Mucosa of rectum (tissue), 2 donors: ENCODE data around the gene ZBTB5.

Source experiments
- H3K27ac ChIP-seq, 2 donors: one replicate each; pipeline ENCODE4 v1.7.0; 2013; ENCODE audit warnings: inconsistent platforms in 2 of 2, low read depth in 2 of 2, low read length in 2 of 2
- H3K27me3 ChIP-seq, 2 donors: one replicate each; pipeline ENCODE4 v1.7.0; 2013; ENCODE audit warnings: low read length in 2 of 2; ENCODE audit not compliant: control insufficient read depth in 2 of 2, insufficient read depth in 2 of 2
- H3K36me3 ChIP-seq, 2 donors: one replicate each; pipeline ENCODE4 v1.7.0; 2013; ENCODE audit warnings: low read length in 2 of 2; ENCODE audit not compliant: control insufficient read depth in 2 of 2, insufficient read depth in 2 of 2
- H3K4me1 ChIP-seq, 2 donors: one replicate each; pipeline ENCODE4 v1.7.0; 2013; ENCODE audit warnings: low read length in 2 of 2, mild to moderate bottlenecking in 1 of 2; ENCODE audit not compliant: control insufficient read depth in 2 of 2, insufficient read depth in 2 of 2
- H3K4me3 ChIP-seq, 2 donors: one replicate each; pipeline ENCODE4 v1.7.0; 2013; ENCODE audit warnings: low read length in 2 of 2
- H3K9ac ChIP-seq, 2 donors: one replicate each; pipeline ENCODE4 v1.7.0; 2013; ENCODE audit warnings: low read length in 2 of 2, low read depth in 1 of 2, mild to moderate bottlenecking in 1 of 2
- H3K9me3 ChIP-seq, 2 donors: one replicate each; pipeline ENCODE4 v1.7.0; 2013; ENCODE audit warnings: low read length in 2 of 2; ENCODE audit not compliant: control insufficient read depth in 2 of 2
- donor health status: healthy.
- donor health status: Normal muscosa, but diverticular disease.

ZBTB5 gene

DNA sequence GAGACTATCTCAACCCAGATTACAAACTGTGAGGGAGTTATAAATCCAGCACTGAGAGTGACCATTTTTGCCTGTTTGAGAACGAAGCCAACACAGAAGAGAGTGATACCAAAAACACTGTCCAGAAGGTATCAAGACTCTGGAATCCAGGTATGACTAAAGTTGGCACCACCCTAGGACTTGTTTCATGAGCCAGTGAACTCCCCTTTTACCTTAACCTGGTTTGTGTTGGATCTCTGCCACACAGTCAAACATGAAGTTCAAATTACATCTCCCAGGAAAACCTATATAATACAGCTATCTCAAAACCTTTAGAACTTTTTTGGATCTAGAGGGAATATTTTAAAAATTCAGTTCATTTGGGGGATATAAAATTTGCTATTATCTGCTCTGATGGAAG lies 11.4 kb downstream of the ZBTB5 start:
- Histone ChIP-seq H3K4me3 (no peak overlapping the region), H3K27ac (no peak overlapping the region), H3K9ac (no peak overlapping the region), H3K36me3 (no peaks in the 10 kb centered on the region), H3K4me1 (peaks cover 3 to 15% of the 10 kb centered on the region in 2 donors), H3K9me3 (no peaks in the 10 kb centered on the region), H3K27me3 (no peaks in the 10 kb centered on the region)

DNA sequence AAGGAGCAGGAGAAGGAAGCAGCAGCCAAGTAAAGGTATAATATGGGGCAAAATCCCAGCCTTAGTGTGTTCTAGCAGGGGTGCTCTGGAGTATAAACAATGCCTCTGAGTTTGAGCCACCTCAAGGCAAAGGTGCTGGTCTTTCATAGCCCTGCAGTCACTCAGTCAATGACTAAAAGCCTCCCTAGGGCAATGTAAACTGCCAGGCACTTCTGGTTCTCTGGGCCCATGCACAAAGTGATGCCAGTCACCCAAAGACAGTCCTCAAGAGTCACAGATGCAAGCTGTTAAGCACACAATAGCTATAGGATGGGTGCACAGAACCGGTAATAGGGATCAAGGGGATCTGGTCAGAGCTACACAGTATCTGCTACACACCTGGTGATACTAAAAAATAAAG lies 12.6 kb downstream of the ZBTB5 start:
- peaks cover 3 to 15% of the 10 kb centered on the region in 2 donors for H3K4me1 ChIP-seq

DNA sequence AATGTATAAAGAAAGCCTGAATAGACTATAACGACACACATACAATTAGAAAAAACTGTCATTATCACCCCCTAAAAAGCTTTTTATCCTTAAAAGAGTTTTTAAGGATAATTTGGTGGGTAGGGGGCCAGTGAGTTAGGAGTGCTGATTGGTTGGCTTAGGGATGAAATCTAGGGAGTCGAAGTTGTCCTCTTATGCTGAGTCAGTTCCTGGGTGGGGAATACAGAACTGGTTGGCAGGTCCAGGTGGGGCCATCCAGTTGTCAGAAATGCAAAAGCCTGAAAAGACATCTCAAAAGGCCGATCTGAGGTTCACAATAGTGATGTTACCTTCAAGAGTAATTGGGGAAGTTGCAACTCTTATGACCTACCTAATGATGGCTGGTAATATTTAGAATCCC lies 13.6 kb downstream of the ZBTB5 start:
- H3K4me1 ChIP-seq, result peaks cover 3 to 15% of the 10 kb centered on the region in 2 donors
- H3K36me3 ChIP-seq, result no peaks in the 10 kb centered on the region
- no peak overlapping the region for H3K4me3 ChIP-seq
- no peaks in the 10 kb centered on the region for H3K9me3 ChIP-seq
- H3K27me3 ChIP-seq, result no peaks in the 10 kb centered on the region
- H3K27ac ChIP-seq, result no peak overlapping the region
- H3K9ac ChIP-seq, result no peak overlapping the region

More for the DNA sequence above, 12.6 kb downstream of the ZBTB5 start:
- Histone ChIP-seq H3K36me3 (no peaks in the 10 kb centered on the region), H3K9me3 (no peaks in the 10 kb centered on the region), H3K27me3 (no peaks in the 10 kb centered on the region), H3K9ac (no peak overlapping the region), H3K4me3 (no peak overlapping the region), H3K27ac (no peak overlapping the region)

DNA sequence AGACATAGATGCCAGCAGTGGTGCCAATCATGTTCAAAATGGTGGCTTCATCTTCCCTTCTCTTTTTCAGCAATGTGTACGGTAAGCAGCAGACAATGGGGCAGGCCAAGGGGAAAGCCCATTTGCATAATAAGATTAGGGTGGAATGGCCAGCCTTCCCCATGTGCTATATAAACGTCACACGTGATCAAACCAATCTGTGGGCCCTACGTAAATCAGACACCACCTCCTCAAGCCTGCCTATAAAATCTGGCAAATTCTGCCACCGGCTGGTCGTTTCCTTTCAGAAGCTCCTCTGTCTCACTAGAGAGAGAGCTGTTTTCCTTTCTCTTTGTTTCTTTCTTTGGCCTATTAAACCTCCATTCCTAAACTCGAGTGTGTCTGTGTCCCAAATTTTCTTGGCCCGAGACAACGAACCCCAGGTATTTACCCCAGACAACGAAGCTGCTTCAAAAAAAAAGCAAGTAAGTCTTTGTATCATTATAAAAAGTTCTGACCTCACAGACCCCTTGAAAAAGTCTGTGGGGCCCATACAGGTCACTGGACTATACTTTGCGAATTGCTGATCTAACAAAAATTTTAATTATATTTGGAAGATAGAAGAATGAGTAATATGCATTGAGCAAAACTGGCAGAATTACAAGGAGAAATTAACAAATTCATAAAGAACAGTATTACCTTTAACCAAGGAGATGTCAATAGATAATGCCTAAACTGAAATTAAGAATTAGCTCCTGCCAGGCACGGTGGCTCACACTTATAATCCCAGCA lies 15.2 kb downstream of the ZBTB5 start:
- H3K27me3 ChIP-seq, result no peaks in the 10 kb centered on the region
- H3K36me3 ChIP-seq, result no peaks in the 10 kb centered on the region
- H3K4me3 ChIP-seq, result no peak overlapping the region
- H3K4me1 ChIP-seq, result peaks cover 3 to 14% of the 10 kb centered on the region in 2 donors
- no peaks in the 10 kb centered on the region for H3K9me3 ChIP-seq
- H3K27ac ChIP-seq, result no peak overlapping the region
- no peak overlapping the region for H3K9ac ChIP-seq

DNA sequence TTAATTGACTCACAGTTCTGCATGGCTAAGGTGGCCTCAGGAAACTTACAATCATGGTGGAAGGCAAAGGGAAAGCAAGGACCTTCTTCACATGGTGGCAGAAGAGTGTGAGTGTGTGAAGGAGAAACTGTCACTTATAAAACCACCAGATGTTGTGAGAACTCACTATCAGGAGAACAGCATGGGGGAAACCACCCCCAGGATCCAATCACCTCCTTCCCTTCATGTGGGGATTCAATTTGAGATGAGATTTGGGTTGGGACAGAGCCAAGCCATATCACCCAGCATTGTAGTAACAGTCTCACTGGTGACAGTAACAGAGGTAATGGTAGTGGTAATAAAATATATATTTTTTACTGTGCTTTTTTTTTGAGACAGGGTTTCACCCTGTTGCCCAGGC lies 18.1 kb downstream of the ZBTB5 start:
- H3K9me3 ChIP-seq, result no peaks in the 10 kb centered on the region
- H3K27ac ChIP-seq, result no peak overlapping the region
- H3K9ac ChIP-seq, result no peak overlapping the region
- H3K27me3 ChIP-seq, result no peaks in the 10 kb centered on the region
- H3K36me3 ChIP-seq, result peaks cover 6 to 7% of the 10 kb centered on the region in 2 donors
- peaks cover 0 to 5% of the 10 kb centered on the region in 2 donors for H3K4me1 ChIP-seq
- H3K4me3 ChIP-seq, result no peak overlapping the region

DNA sequence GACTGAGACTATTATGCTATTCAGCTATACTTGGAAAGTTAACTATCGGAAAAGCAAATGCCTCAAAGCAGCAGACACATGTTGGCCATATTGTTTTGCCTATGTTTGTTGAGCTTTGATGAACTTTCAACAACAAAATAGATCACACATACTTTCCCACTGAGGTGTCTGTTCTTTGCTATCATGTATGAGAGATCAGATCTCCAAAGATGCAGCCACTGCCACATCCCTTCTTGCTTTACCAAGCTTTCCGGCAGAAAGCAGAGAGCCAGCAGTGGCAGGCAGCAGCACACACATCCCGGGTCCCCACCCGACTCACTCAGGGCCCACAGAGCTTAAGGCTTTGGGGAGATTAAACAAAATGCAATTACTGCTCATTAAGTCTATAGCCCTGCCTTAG lies 18.8 kb downstream of the ZBTB5 start:
- Histone ChIP-seq H3K4me1 (peaks cover 0 to 5% of the 10 kb centered on the region in 2 donors), H3K27ac (no peak overlapping the region), H3K27me3 (no peaks in the 10 kb centered on the region), H3K36me3 (peaks cover 13 to 14% of the 10 kb centered on the region in 2 donors), H3K4me3 (no peak overlapping the region), H3K9ac (no peak overlapping the region), H3K9me3 (no peaks in the 10 kb centered on the region)

DNA sequence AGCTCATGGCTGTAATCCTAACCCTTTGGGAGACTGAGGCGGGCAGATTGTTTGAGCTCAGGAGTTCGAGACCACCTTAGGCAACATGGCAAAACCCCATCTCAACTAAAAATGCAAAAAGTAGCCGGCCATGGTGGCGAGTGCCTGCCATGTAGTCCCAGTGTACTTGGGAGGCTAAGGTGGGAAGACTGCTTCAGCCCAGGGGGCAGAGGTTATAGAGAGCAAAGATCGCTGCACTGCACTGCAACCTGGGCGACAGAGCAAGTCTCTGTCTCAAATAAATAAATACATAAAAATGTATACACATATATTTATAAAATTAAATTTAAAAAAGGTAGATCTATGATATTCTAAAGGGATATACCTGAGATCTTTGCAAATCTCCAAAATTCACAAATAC lies 19.4 kb downstream of the ZBTB5 start:
- H3K4me3 ChIP-seq, result no peak overlapping the region
- peaks cover 19% of the 10 kb centered on the region in 2 donors for H3K36me3 ChIP-seq
- H3K9me3 ChIP-seq, result no peaks in the 10 kb centered on the region
- no peak overlapping the region for H3K27ac ChIP-seq
- peaks cover 0 to 5% of the 10 kb centered on the region in 2 donors for H3K4me1 ChIP-seq
- H3K27me3 ChIP-seq, result no peaks in the 10 kb centered on the region
- H3K9ac ChIP-seq, result no peak overlapping the region

DNA sequence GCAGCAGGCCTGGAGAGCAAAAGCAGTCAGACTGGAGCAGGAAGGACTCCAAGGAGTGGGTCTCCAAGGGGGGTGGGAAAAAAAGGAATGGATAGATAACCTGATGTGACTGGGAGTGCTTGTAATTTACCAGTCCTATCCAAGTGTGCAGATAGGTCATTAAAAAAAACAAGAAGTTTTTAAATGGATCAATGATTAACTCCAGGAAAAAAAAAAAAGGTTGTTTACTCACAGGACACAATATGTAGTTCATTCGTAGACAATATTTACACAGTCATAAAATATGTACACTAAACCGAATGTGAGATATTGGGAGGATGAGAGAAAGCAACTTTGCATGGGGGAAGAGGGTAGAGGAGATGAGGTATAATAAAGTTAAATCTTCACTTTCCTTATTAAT lies 20.4 kb downstream of the ZBTB5 start:
- Histone ChIP-seq H3K27ac (no peak overlapping the region), H3K27me3 (no peaks in the 10 kb centered on the region), H3K36me3 (peaks cover 27% of the 10 kb centered on the region in 2 donors), H3K4me1 (peaks cover 0 to 5% of the 10 kb centered on the region in 2 donors), H3K9me3 (no peaks in the 10 kb centered on the region), H3K4me3 (no peak overlapping the region), H3K9ac (no peak overlapping the region)

DNA sequence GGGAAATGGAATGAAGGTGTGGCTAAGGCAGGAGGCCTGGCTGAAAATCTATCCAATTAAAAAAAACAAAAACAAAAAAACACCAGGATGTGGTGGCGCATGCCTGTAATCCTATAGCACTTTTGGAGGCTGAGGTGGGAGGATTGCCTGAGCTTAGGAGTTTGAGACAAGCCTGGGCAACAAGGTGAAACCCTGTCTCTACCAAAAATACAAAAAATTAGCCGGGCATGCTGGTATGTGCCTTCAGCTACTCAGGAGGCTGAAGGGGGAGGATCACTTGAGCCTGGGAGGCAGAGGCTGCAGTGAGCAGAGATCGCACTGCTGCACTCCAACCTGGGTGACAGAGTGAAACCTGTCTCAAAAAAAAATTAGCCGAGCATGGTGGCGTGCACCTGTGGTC lies 21.7 kb downstream of the ZBTB5 start:
- Histone ChIP-seq H3K36me3 (peaks cover 35 to 40% of the 10 kb centered on the region in 2 donors), H3K9me3 (no peaks in the 10 kb centered on the region), H3K27ac (no peak overlapping the region), H3K4me1 (peaks cover 0 to 5% of the 10 kb centered on the region in 2 donors), H3K4me3 (no peak overlapping the region), H3K27me3 (no peaks in the 10 kb centered on the region), H3K9ac (no peak overlapping the region)

DNA sequence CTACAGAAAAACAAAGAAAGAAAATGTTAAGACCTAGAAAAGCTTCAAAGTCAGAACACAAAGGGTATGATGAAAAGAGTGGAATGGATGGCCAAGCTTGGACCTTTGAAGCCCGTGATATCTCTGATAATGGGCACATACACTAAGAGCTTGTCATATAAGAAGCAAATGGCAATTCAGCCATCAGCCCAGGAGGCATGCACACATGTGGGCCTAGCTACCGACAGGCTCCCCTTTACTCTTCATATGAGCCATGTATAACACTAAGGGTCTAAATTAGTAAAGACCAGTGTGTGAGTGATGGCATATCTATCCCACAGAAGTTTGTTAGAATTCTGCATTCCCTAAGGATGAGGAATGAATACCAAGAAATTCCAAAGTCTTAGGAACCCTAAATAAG lies 22.7 kb downstream of the ZBTB5 start:
- Histone ChIP-seq H3K27ac (no peak overlapping the region), H3K4me3 (no peak overlapping the region), H3K36me3 (peaks cover 45 to 50% of the 10 kb centered on the region in 2 donors), H3K9ac (no peak overlapping the region), H3K9me3 (no peaks in the 10 kb centered on the region), H3K4me1 (peaks cover 0 to 5% of the 10 kb centered on the region in 2 donors), H3K27me3 (no peaks in the 10 kb centered on the region)
